Posterior vena cava (tissue), 2 donors: ENCODE measurements around the gene CYCS. TPM values are rescaled to one million over a fixed set of nuclear protein-coding genes. Genes with fewer than 3 reads are reported as not detected.
"Not testable (repeated sequence)": the region's sequence is repeated elsewhere in the genome, so short reads cannot be mapped to it uniquely, and the experiment has no call there.

Experiments used
- DNase-seq: peaks from one replicate; pipeline ENCODE4 v3.0.0-alpha.2; 2020; ENCODE audit warnings: low spot score
- intact Hi-C, 2 donors: fragments of 100-400 bp; cut with DNase I; formaldehyde crosslinking; loops; one replicate each; pipeline versions ENCODE4 v1.14.1 to v1.14.2; 2022 to 2023
- total RNA-seq, 2 donors: library from RNA; stranded (reverse); fragmentation: NEBNext Ultra II Directional; extraction: Animal tissue kit (Norgen Biotek cat#: 25700); gene quantifications; one replicate each; pipeline ENCODE4 v1.2.1, GENCODE V29; 2021
- donor health status: DM: yes; HTN: yes; CAD: no.
- donor health status: DM: yes; HTN: yes; CAD: no.

Gene CYCS
- total RNA-seq, 2 donors from 2014 or later: 77.7 to 81.4 TPM

- intact Hi-C loops: no loop called here
- no peak for DNase-seq
These were observed 2.7 kb downstream of the CYCS start for GRCh38 chr7:25122373-25122772.

- no peak for DNase-seq
- intact Hi-C loops: no loop called here
These were observed 3.5 kb downstream of the CYCS start for GRCh38 chr7:25121599-25121998.

GRCh38 chr7:25119102-25119501 lies 6.0 kb downstream of the CYCS start:
- intact Hi-C loops: loop anchor here in 1 of 2 donors (1.0 kb wide), 1 partner anchor 22 kb away; no protein-coding TSS in a partner anchor
- DNase-seq: no peak

- DNase-seq: no peak
- intact Hi-C loops: no loop called here
These were observed 6.9 kb downstream of the CYCS start for GRCh38 chr7:25118048-25118753.

GRCh38 chr7:25117226-25118047 lies 7.6 kb downstream of the CYCS start:
- intact Hi-C loops: no loop called here
- DNase-seq: no peak

GRCh38 chr7:25116621-25117020 lies 8.4 kb downstream of the CYCS start:
- no peak for DNase-seq
- intact Hi-C loops: no loop called here

GRCh38 chr7:25110514-25110913 lies 14.5 kb downstream of the CYCS start:
- DNase-seq, intact Hi-C loops: not testable (repeated sequence)

GRCh38 chr7:25109276-25109675 lies 15.8 kb downstream of the CYCS start:
- no peak for DNase-seq
- intact Hi-C loops: no loop called here

GRCh38 chr7:25105911-25106310 lies 19.1 kb downstream of the CYCS start:
- intact Hi-C loops: no loop called here
- DNase-seq: no peak

GRCh38 chr7:25103773-25104172 lies 21.3 kb downstream of the CYCS start:
- DNase-seq: no peak
- intact Hi-C loops: no loop called here

GRCh38 chr7:25101817-25102216 lies 23.2 kb downstream of the CYCS start:
- intact Hi-C loops: no loop called here
- no peak for DNase-seq

- intact Hi-C loops: loop anchor here in 1 of 2 donors (5.0 kb wide), 1 partner anchor 281 kb away; no protein-coding TSS in a partner anchor
- DNase-seq: no peak
These were observed 26.7 kb downstream of the CYCS start for GRCh38 chr7:25098096-25099046.

GRCh38 chr7:25095516-25096345 lies 29.3 kb downstream of the CYCS start:
- intact Hi-C loops: loop anchor here in 1 of 2 donors (5.0 kb wide), 1 partner anchor 278 kb away; no protein-coding TSS in a partner anchor
- no peak for DNase-seq

GRCh38 chr7:25093268-25093826 lies 31.7 kb downstream of the CYCS start:
- peak; percentile 92 for DNase-seq
- intact Hi-C loops: no loop called here

- DNase-seq: no peak
- intact Hi-C loops: no loop called here
These were observed 33.3 kb downstream of the CYCS start for GRCh38 chr7:25091779-25092178.

GRCh38 chr7:25091176-25091575 lies 33.9 kb downstream of the CYCS start:
- intact Hi-C loops: no loop called here
- DNase-seq: no peak

- DNase-seq: no peak
- intact Hi-C loops: no loop called here
These were observed 34.7 kb downstream of the CYCS start for GRCh38 chr7:25090374-25090773.

- DNase-seq: no peak
- intact Hi-C loops: loop anchor here in 1 of 2 donors (10.0 kb wide), 1 partner anchor 273 kb away; no protein-coding TSS in a partner anchor
These were observed 37.2 kb downstream of the CYCS start for GRCh38 chr7:25087855-25088254.
